Measurements from ENCODE around the gene TCEANC2.
"Not testable (repeated sequence)": the region's sequence is repeated elsewhere in the genome, so short reads cannot be mapped to it uniquely, and the experiment has no call there.

Gene TCEANC2

DNA sequence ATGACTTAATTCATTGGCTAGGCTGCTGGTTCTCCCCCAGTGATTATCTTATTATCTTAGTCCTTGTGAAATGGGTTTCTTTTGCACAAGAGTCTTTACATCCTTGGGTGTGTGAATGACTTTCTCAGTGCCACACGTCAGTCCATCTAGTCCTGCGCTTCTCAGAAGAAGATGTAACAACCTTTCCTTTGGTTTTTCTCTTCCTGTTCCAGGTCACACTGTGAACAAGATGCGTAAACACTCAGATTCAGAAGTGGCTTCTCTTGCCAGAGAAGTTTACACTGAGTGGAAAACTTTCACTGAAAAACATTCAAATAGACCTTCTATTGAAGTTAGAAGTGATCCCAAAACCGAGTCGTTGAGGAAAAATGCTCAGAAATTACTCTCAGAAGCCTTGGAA, 35.0 kb downstream of the TCEANC2 start:
- DNase-seq (ENCODE audit: low read depth): no peak

DNA sequence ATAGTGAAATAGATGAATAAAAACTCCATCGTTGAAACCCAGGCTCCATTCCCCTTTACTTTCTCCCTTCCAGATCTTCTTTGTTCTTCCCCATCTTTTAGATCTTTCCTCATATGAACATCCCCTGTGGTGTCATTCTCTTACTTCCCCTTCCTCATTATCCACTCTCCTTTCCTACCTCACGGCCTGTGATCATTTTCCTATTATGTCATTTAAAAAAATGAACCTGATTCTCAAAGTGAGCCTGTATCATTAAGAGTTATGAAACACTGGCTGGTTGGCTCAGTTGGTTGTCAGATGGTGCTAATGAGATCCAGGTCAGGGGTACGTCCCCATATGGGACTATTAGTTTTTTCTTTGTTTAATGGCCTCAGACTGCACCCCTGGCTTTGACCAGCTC, 38.3 kb downstream of the TCEANC2 start:
- DNase-seq (ENCODE audit: low read depth): no peak

DNA sequence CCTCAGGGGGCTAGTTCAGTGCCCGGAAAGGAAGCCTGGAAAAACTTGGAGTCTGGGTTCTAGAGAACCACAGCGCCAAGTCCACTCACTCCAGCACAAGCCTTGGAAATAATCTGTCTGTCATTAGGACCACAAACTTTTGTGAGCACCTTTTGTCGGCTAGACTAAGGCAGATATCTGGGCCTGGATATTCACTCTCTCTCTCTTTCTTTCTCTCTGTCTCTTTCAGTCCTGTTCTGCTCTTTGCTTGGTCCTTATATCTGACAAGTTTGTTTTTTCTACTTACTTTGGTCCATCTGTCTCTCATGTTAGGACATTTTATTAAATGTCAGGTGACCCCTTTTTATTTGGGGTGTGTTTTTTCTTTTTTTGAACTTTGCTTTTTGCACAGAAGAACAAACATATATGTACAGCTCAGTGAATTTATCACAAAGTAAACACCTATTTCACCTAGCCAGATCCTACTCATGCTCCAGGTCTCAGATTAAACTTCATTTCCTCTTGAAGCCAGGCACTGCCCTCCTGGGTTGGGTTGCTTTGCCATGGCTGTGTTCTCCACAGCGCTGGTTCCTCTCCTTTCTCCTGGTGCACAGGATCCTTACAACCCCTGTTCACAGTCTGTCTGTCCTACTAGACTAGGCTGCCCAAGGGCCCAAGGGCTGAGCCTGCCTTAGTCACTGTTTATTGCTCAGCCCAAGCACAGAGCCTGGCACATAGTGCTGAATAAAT, 40.8 kb downstream of the TCEANC2 start:
- DNase-seq (ENCODE audit: low read depth): no peak

DNA sequence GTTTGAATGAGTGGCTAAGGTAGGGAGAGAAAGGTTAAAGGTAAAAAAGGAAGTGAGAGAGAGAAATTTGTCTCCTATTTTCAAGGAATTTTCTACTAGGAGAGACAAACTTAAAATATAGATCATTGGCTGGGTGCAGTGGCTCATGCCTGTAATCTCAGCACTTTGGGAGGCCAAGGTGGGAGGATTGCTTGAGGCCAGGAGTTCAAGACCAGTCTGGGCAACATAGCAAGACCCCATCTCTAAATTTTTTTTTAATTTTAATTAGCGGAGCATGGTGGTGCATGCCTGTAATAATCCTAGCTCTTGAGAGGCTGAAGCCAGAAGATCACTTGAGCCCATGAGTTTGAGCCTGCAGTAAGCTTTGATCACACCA, 41.3 kb downstream of the TCEANC2 start:
- DNase-seq (ENCODE audit: low read depth): not testable (repeated sequence)

DNA sequence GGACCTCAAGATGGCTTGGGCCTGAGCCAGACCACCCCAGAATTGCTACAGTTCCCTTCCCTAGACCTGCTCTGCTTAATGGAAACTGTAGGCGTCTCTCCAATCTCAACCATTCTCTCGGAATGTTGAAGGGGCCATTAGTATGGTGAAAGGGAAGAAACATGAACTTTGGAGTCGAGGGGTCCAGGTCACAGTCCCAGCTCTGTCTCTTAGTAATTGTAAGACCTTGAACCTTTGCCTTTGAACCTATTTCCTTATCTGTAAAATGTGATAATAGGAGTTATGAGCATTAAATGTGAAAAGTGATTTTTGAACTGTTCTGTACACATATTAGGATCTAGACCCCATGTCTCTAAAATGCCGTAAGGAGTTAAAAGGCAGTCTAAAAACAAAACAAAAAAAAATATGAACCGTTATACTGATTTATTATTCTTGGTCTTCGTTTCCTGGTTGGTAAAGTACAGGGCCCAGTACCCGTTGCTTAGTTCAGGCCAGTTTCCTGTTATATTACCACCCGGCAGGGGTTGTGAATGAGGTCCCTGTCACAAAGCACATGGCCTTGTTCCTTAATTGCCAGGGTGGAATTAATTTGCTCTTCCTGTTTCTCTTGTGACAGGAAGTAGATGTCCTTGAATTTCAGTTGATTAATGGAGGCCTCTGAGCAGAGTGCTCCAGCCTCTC, 42.3 kb downstream of the TCEANC2 start:
- no peak for DNase-seq (ENCODE audit: low read depth)

DNA sequence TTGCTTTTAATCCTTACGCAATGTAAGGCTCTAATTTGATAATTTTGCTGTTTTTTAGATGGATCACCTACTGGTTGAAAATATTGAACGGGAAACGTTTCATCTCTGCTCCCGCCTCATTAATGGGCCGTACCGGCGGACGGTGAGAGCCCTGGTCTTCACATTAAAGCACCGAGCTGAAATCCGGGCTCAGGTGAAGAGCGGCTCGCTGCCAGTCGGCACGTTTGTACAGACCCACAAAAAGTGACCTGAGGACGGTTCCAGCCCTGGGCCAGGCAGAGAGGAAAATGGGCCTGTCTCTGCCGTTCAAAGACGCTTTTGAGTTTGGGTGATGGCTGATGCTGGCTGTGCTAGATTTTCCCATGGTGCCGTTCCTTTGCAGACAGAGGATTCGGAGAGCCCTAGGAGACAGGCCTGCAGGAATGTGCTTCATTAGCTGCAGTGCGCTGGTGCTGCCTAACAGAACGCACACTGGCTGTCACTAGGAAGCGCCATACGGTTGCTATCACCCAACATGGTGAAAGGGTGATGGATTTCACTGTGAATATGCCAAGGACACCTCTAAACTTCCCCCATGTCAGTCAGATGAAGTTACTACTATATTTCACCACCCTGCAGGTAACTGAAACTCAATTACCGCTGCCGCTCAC, 42.9 kb downstream of the TCEANC2 start:
- DNase-seq (ENCODE audit: low read depth): no peak

DNA sequence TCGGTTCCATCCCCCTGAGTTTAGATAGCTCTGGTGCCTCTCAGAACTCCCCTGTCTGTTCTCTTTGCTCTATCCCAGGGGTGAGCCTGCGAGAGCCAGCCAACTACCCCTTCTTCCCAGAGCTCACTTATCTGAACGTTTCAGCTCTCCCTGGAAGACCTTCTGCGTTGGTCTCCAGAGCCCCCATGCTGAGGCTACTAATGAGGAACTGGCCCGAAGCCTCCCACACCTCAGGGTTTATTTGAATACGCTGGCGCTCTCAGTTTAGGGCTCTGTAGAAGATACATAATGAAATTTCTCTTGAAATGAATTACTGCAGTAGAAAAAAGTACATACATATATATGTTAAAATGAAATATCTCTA, 43.5 kb downstream of the TCEANC2 start:
- no peak for DNase-seq (ENCODE audit: low read depth)

DNA sequence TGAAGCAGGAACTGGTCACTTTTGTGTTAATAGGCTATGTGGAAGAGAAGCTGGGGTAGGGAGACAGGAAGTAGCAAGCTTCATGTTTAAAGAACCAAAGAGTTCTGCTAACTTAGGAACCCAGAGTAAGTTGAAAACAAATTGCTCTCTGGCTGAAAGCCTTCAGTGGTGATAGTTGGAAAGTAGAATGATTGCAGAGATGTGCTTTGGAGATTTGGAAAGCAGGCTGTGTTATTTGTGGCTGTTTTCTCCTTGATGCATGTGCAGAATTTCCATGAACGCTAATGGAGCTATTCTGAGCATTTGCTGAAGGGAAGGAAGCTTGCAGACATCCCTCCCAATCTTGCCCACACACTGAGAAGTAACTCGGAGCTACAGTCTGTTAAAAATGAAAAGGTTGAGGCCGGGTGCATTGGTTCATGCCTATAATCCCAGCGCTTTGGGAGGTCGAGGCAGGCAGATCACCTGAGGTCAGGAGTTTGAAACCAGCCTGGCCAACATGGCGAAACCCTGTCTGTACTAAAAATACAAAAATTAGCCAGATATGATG, 45.7 kb downstream of the TCEANC2 start:
- DNase-seq (ENCODE audit: low read depth): no peak

DNA sequence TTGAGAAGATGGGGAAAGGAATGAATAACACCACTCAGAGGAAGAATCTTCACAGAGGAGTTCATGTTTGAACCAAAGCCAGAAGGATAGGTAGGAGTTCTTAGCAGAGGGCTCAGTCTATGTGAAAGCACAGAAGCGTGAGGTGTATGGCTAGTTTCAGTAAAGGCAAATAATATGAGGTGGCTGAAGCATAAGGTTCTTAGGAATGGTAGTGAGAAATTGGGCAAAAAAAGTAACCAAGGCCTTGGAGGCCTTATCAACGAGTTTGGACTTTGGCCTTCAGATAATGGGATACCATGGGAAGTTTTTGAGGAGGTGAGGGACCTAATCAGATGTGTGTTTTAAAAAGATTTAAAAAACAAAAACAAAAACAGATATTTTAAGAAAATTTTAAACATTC, 47.1 kb downstream of the TCEANC2 start:
- DNase-seq (ENCODE audit: low read depth): no peak

DNA sequence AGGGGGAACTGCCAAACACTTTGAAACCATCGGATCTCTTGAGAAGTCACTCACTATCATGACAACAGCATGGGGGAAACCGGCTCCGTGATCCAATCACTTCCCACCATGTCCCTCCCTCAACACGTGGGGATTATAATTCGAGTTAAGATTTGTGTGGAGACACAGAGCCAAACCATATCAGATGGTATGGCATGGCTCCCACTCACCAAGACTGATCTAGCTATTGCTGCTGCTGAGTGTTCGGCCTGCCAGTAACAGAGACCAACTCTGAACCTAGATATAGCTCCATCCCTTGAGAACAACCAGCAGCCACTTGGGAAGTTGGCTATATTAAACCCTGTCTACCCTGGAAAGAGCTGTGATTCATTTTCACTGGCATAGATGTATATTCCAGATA, 50.0 kb downstream of the TCEANC2 start:
- no peak for DNase-seq (ENCODE audit: low read depth)

DNA sequence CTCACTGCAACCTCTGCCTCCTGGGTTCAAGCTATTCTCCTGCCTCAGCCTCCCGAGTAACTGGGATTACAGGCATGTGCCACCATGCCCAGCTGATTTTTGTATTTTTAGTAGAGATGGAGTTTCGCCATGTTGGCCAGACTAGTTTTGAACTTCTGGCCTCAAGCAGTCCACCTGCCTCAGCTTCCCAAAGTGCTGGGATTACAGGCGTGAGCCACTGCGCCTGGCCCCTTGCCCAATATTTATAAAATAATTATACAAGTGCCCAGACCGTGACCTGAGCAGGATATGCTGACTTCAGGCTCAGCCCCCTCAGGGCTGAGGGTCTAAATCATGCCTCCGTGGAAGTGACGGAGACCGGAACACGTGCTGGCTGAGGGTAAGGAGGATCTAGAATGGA, 51.2 kb downstream of the TCEANC2 start:
- not testable (repeated sequence) for DNase-seq (ENCODE audit: low read depth)

DNA sequence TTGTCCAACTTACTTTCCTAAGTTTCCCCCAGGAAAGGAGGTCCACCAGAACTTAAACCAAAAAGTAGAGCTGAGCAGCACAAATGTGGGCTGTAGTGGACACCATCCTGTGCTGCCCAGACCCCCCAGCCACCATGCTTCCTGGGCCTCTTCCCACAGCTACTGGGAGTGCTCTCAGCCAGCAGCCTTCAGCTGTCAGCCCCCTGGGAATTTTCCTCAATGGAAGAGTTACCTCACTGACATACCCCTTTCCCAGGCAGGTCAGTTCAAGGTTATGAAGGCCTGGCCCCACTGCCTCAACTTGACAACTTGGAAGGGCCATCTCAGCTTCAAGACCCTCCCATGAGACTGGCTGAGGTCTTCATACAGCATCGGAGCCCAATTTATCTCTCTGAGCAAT, 51.7 kb downstream of the TCEANC2 start:
- no peak for DNase-seq (ENCODE audit: low read depth)

DNA sequence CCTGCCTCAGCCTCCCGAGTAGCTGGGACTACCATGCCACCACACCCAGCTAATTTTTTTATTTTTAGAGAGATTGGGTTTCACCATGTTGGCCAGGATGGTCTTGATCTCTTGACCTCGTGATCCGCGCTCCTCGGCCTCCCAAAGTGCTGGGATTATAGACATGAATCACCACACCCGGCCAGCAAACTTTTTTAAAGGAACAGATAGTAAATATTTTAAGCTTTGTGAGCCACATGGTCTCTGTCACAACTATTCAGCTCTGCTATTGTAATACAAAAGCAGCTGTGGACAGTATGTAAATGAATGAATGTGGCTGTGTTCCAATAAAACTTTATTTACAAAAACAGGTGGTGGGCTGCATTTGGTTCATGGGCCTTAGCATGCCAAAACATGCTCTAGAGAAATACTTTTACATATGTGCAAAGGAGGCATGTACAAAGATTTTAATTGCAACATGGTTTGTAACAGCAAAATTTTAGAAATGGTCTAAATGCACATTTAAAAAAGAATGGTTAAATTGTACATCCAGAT, 52.4 kb downstream of the TCEANC2 start:
- DNase-seq (ENCODE audit: low read depth): no peak

DNA sequence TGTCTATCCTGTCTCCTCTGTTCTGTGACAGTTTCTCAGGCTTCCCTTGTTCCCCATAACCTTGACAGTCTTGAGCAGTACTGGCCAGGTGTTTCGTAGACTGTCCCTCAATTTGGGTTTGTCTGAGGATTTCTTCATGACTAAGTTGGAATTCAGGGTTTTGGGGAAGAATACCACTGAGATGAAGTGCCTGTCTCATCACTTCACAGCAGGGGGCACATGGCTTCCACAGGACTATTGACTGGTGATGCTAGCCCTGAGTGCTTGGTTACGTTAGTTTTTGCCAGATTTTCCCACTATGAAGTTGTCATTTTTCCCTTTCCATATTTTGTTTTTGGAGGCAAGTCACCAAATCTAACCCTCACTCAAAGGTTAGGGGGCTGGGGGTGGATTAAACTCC, 53.7 kb downstream of the TCEANC2 start:
- DNase-seq (ENCODE audit: low read depth): no peak

DNA sequence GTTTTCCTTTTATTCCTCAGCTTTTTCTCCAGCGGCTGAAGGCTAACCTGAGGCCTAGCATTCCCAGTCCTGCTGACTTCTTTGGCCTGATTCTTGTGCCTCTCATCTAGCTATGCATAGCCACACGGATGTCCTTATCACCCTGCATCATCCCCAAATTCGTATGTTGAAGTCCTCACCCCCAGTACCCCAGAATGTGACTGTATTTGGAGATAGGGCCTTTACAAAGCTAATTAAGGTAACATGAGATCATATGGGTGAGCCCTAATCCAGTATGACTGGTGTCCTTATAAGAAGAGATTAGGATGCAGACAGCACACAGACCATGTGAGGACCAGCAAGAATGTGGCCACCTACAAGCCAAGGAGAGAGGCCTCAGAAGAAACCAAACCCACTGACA, 54.7 kb downstream of the TCEANC2 start:
- DNase-seq (ENCODE audit: low read depth): no peak

DNA sequence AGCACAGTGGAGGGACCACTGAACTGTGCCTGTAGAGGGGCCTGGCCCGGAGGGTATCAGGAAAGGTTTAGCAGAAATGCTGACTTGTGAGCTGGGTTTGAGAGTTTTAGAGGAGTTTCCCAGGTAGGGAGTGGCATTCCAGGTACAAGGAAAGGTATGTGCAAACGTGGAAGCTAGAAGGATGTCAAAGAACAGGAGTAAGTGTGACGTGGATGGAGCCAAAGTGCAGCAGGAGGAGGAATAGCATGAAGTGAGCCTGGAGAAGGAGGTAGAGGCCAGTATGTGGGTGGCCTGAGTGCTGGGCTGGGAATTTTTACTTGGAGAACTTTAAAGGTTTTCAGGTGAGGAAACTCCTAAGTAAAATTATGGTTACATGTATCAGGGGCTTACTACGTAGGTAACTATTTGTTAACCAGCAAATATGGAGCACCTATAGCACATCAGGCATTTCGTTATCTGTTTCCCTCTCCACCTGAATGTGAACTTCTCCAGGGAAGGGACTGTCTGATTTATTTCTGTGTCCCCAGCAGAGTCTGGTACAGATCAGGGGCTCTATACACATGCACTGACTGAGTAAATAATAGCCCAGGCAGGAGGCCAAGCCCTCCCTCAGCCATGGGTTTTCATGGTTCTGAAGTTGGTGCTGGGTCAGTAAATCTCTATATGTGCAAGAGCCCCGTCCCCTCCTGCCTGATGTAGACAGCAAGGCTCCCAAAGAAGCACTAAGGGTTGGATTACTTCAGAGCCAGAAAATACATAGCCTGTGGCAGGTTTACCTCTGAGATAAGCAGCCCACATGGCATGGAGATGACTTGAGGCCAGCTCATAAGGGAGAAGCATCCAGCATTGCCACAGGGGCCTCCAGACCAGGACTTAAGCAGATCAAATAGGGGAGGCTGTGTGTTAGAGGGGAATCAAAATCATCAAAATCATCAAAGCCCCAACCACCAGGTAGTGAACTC, 56.0 kb downstream of the TCEANC2 start:
- no peak for DNase-seq (ENCODE audit: low read depth)

DNA sequence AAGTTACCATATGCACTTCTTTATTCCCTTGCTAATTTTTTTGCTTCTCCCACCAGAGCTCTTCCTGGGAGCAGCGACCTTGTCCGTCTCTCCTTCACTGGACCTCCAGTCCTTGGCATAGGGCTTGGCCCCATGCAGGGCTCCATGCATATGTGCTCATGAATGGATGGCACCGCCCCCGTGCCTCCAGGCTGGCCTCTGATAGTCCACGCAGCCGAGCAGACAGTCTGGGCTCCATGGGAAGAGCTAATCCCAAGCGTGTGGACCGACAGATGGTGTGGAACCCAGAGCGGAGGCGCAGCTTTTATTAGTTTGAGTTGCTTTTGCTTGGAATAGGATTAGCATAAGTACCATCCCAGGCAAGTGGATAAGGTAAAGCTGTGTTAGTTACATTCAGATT, 57.6 kb downstream of the TCEANC2 start:
- DNase-seq (ENCODE audit: low read depth): no peak

DNA sequence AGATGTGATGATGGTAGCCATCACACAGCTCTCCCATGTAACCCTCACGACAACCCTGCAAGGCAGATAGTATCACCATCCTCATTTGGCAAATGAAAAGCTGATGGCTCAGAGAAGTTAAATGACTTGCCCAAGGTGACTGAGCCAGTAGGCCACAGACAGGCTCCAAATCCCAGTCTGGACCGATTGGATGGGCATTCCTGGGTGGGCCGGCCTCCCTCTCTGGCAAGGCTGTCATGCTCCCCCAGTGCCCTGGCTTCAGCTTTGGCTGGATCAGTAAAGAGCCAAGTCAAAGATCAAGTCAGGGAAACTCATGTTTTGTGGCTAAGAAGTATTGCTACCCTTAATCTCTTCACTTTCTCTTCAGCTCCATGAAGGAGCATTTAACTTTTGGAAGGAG, 58.2 kb downstream of the TCEANC2 start:
- no peak for DNase-seq (ENCODE audit: low read depth)

DNA sequence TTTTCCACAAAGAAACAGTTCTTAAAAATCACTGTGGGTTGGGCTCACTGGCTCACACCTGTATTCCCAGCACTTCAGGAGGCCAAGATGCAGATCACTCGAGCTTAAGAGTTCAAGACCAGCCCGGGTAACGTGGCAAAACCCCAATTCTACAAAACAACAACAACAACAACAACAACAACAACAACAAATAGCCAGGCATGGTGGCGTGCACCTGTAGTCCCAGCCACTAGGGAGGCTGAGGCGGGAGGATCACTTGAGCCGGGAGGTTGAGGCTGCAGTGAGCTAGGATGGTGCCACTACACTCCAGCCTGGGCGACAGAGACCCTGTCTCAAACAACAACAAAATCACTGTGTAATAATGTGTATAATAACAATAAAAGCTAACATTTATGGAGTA, 58.6 kb downstream of the TCEANC2 start:
- DNase-seq (ENCODE audit: low read depth): no peak

DNA sequence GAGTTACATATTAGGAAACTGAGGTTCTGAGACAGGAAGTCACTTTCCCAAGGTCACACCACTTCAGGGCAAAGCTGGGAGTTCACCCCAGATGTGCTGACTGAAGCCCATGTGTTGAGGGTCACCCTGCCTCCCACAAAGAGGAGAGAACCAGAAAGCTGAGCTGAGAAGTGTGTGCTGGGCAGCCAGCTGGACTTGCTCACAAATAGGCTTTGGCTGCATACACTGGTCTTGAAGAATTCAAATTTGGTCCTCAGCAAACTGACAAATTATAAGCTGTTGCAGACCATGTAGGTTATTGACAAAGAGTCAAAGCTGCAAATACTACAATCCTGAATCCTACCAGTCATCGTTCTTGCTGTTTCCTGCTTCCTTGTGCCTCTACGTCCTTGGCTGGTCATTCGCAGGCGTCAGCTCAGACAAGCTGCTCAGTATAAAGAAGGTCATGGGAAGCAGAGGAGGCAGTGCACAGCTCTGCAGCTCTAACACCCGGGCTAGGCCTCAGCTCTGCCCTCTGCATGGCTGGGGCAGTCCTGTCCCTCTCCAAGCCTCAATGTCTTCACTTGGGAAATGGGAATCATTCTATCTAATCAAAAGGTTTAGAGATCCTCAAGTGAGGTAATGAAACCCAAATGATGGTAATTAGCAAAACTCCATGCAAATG, 59.4 kb downstream of the TCEANC2 start:
- DNase-seq (ENCODE audit: low read depth): no peak

DNA sequence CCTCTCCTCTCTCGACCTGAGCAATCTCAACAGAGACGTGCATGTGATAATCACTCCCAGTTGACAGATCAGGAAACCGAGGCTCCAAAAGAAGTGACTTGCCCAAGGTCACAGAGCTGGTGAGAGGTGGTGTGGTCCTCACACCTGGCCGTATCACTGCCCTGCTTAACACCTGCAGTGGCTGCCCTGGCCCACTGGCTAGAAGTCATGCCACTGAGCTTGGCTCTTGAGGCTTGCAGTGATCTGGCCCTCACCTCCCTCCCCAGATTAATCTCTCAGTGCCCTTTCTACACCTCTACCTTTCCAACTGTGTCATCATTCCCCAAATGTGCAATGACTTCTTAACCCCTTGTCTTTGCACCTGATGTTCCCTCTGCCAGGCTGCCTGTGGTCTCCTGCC, 60.6 kb downstream of the TCEANC2 start:
- DNase-seq (ENCODE audit: low read depth): no peak
